Left ventricle myocardium inferior (tissue), 1 donor: ENCODE results near the gene CNIH3. TPM values are rescaled to one million over a fixed set of nuclear protein-coding genes. Genes with fewer than 3 reads are reported as not detected.

Source experiments
- DNase-seq: peaks from one replicate; pipeline ENCODE4 v3.0.0-alpha.2; 2020
- H3K27ac ChIP-seq: fragments of 200-600 bp; replicated peaks from 2 replicates; pipeline ENCODE4 v1.8.0; 2021
- H3K27me3 ChIP-seq: fragments of 200-600 bp; 2 replicates; pipeline ENCODE4 v1.8.0; 2021; ENCODE audit warnings: low read depth
- H3K36me3 ChIP-seq: fragments of 200-600 bp; 2 replicates; pipeline ENCODE4 v1.8.0; 2021
- H3K4me1 ChIP-seq: fragments of 200-600 bp; 2 replicates; pipeline ENCODE4 v1.8.0; 2021
- H3K4me3 ChIP-seq: fragments of 200-600 bp; 2 replicates; pipeline ENCODE4 v1.8.0; 2021; ENCODE audit warnings: mild to moderate bottlenecking, moderate library complexity
- H3K9me3 ChIP-seq: fragments of 200-600 bp; replicated peaks from 2 replicates; pipeline ENCODE4 v1.8.0; 2021
- CTCF ChIP-seq: fragments of 200-600 bp; IDR thresholded peaks from 2 replicates; pipeline ENCODE4 v1.8.0; 2021; ENCODE audit warnings: antibody characterized with exemption, mild to moderate bottlenecking, borderline replicate concordance
- intact Hi-C: fragments of 100-400 bp; cut with micrococcal nuclease; formaldehyde crosslinking; loops from one replicate; pipeline ENCODE4 v1.11.0; 2022
- total RNA-seq: library from RNA; stranded (reverse); fragmentation: NEBNext Ultra II Directional; extraction: Animal tissue kit (Norgen Biotek cat#: 25700); gene quantifications from one replicate; pipeline ENCODE4 v1.2.1, GENCODE V29; 2021
- donor health status: DM: no; HTN: yes; CAD: no; lungs with severe emphysema.

The CNIH3 gene
- total RNA-seq, 1 donor from 2014 or later: 1.1 TPM

GRCh38 chr1:224711876-224712275 is 95.8 kb downstream of the CNIH3 start:
- intact Hi-C loops: no loop called here
- H3K4me1 ChIP-seq: no peaks in the 10 kb centered on the region
- no peaks in the 10 kb centered on the region for H3K9me3 ChIP-seq
- H3K4me3 ChIP-seq: no peak overlapping the region
- DNase-seq: no peak
- H3K36me3 ChIP-seq: no peaks in the 10 kb centered on the region
- no peak for TF ChIP-seq CTCF
- H3K27me3 ChIP-seq: no peaks in the 10 kb centered on the region
- no peak overlapping the region for H3K27ac ChIP-seq

- Histone ChIP-seq H3K9me3 (no peaks in the 10 kb centered on the region), H3K27ac (no peak overlapping the region), H3K36me3 (no peaks in the 10 kb centered on the region), H3K27me3 (no peaks in the 10 kb centered on the region), H3K4me3 (no peak overlapping the region), H3K4me1 (no peaks in the 10 kb centered on the region)
- intact Hi-C loops: no loop called here
- no peak for DNase-seq
- TF ChIP-seq CTCF: no peak
Measured at GRCh38 chr1:224713228-224713627, 97.1 kb downstream of the CNIH3 start.

- intact Hi-C loops: no loop called here
- no peak overlapping the region for H3K4me3 ChIP-seq
- H3K9me3 ChIP-seq: no peaks in the 10 kb centered on the region
- H3K27ac ChIP-seq: no peak overlapping the region
- no peaks in the 10 kb centered on the region for H3K36me3 ChIP-seq
- no peak for TF ChIP-seq CTCF
- peaks cover under 1% of the 10 kb centered on the region for H3K27me3 ChIP-seq
- H3K4me1 ChIP-seq: no peaks in the 10 kb centered on the region
- no peak for DNase-seq
Measured at GRCh38 chr1:224714553-224714952, 98.4 kb downstream of the CNIH3 start.

- no peaks in the 10 kb centered on the region for H3K36me3 ChIP-seq
- H3K27me3 ChIP-seq: peaks cover 22% of the 10 kb centered on the region
- intact Hi-C loops: no loop called here
- no peak for DNase-seq
- H3K27ac ChIP-seq: no peak overlapping the region
- H3K4me3 ChIP-seq: no peak overlapping the region
- no peak for TF ChIP-seq CTCF
- no peaks in the 10 kb centered on the region for H3K9me3 ChIP-seq
- no peaks in the 10 kb centered on the region for H3K4me1 ChIP-seq
Measured at GRCh38 chr1:224718470-224719053, 102.4 kb downstream of the CNIH3 start.

GRCh38 chr1:224719716-224720115 is 103.6 kb downstream of the CNIH3 start:
- Histone ChIP-seq H3K4me1 (no peaks in the 10 kb centered on the region), H3K9me3 (no peaks in the 10 kb centered on the region), H3K4me3 (no peak overlapping the region), H3K36me3 (no peaks in the 10 kb centered on the region), H3K27ac (no peak overlapping the region), H3K27me3 (peaks cover 22% of the 10 kb centered on the region)
- no peak for DNase-seq
- no peak for TF ChIP-seq CTCF
- intact Hi-C loops: no loop called here
